ENCODE data around the gene BLTP1.

BLTP1 gene

DNA sequence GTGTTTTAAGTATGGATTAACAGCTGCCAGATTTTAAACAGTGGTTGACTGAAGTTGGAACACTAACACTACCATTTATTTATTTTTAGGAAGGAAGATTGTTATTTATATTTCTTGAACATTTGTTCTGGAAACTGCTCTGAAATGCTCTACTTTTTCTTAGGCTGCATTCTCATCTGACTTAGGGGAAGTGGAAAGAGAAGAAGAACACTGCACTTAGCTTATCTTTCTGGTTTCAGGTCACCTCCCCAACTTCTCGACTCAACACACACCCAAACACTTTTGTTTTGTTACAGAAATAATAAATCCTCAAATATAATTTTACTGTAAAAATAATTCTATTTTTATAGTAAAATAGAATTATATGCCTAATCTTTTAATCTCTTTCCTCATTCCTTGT, 18.6 kb downstream of the BLTP1 start:
- no peak for DNase-seq

DNA sequence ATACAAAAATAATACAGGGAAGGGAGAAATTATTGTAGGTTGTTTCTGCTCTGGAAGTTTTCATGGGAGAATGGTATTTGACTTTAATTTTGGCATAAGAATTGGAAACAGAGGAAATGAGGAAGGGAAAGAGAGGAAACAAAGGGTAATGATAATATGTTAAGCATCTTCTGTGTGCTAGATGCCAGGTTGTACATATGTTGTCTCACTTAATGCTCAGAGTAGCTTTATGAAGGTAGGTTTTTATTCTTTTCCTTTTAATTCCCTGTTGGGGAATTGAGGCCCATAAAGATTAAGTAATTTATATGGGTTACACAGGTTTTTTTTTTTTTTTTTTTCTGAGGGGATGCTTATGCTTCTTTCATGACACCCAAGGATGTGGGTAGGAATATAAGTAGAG, 19.2 kb downstream of the BLTP1 start:
- DNase-seq, result no peak

DNA sequence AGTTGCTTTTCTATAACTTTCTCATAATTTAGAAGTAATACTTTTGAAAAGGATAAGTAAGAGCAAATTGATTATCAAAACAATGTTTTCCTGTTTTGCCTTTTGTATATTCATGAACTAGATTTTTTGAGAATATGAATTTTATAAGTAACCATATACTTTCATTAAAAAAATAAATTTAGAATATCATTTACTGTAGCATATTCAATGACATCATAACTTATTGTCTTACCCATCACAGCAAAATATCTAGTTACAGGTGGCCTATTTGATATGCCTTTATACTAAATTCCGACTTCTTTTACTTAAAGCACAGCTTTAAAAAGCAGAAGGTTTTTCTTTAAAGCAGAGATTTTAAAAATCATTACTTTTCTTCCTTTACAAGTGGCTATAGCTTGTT, 20.1 kb downstream of the BLTP1 start:
- no peak for DNase-seq

DNA sequence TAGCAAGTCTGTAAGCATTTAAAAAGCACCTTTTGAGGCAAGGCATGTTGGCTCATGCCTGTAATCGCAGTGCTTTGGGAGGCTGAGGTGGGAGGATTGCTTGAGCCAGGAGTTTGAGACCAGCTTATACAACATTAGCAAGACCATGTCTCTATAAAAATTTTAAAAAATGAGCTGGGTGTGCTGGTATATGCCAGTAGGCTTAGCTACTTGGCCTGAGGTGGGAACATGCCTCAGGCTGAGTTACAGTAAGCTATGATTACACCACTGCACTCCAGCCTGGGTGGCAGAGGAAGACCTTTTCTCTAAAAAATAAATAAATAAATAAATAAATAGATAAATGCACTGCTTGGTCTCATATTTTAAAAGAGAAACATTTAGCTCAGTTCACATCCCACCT, 26.8 kb downstream of the BLTP1 start:
- no peak for DNase-seq

DNA sequence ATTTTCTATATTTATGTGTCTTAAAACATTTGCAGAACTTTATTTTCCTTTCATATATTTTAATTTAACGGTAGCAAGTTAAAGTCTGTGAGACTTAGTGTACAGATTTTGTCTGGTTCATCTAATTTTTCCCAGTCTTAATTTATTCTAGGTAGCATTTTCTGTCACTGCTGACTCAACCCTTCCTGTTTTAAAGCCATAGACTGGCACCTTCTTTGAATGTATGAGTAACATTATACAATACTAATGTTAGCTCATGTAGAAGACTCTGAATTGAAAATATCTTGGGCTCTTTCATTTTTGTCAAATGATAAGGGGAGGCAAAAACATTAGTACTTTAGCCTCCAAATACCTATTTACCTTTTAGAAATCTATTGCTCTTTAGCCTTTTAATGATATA, 43.6 kb downstream of the BLTP1 start:
- DNase-seq, result no peak

Data from stimulated activated CD4-positive, alpha-beta T cell treated with anti-CD3 and anti-CD28 coated beads, Interleukin-2, amount 100 ng/mL, for 24 hours (primary cell).